WTC11 (cell line): Measurements from ENCODE around the gene TMEM69.

Experiments
- CREB1 ChIP-seq: sonication (generic); formaldehyde crosslinking; IDR thresholded peaks from 2 replicates; pipeline ENCODE4 v1.8.0; 2023; ENCODE audit warnings: mild to moderate bottlenecking, missing genetic modification reagents
- FOXK1 ChIP-seq: sonication (generic); formaldehyde crosslinking; IDR thresholded peaks from 2 replicates; pipeline ENCODE4 v1.8.0; 2022; ENCODE audit warnings: mild to moderate bottlenecking, moderate library complexity, missing genetic modification reagents
- NFATC4 ChIP-seq: fragments of 250-450 bp; sonication (Bioruptor Pico); IDR thresholded peaks from 2 replicates; pipeline ENCODE4 v1.9.0; 2021; ENCODE audit warnings: mild to moderate bottlenecking
- TF ChIP-seq, protein P1 (sequence below): fragments of 200-600 bp; IDR thresholded peaks from 2 replicates; pipeline ENCODE4 v1.8.0; 2022; ENCODE audit warnings: antibody characterized with exemption

DNA sequence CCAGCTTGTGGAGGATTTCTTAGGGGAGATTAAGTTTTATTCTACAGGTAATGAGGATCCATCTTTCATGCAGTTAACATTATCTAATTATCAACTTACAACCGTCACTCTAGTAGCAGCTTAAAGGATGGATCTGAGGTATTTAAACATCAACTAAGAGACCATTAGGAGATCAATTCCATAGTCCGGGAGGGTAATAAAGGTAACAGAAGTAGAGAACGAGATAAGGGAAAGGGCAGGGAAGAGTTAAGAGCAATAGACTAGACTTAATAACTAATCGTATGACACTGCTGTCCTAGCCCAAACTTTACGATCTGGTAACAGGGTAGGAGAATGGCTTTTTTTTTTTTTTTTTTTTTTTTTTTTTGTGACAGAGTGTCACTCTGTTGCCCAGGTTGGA is 44.7 kb upstream of the TMEM69 start:
- TF ChIP-seq, protein P1, sequence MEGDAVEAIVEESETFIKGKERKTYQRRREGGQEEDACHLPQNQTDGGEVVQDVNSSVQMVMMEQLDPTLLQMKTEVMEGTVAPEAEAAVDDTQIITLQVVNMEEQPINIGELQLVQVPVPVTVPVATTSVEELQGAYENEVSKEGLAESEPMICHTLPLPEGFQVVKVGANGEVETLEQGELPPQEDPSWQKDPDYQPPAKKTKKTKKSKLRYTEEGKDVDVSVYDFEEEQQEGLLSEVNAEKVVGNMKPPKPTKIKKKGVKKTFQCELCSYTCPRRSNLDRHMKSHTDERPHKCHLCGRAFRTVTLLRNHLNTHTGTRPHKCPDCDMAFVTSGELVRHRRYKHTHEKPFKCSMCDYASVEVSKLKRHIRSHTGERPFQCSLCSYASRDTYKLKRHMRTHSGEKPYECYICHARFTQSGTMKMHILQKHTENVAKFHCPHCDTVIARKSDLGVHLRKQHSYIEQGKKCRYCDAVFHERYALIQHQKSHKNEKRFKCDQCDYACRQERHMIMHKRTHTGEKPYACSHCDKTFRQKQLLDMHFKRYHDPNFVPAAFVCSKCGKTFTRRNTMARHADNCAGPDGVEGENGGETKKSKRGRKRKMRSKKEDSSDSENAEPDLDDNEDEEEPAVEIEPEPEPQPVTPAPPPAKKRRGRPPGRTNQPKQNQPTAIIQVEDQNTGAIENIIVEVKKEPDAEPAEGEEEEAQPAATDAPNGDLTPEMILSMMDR, result no peak
- TF ChIP-seq CREB1, result no peak
- TF ChIP-seq NFATC4 (CRISPR knock-in tag), result no peak
- no peak for TF ChIP-seq FOXK1
